Measurements from ENCODE around the gene MRAP. TPM values are rescaled to one million over a fixed set of nuclear protein-coding genes. Genes with fewer than 3 reads are reported as not detected.

Gene MRAP
- total and polyA plus RNA-seq, 12 donors, result 13.4 to 769 (median 105) TPM

GRCh38 chr21:32331444-32332305 lies 33.0 kb downstream of the MRAP start:
- intact Hi-C loops (cut with DNase I), result no loop called here
- WGBS, 4 donors, result 93 to 96% (median 95%) methylated on average over 9 of the region's 9 CpGs
- Histone ChIP-seq H3K9me3 (replicated peaks in 1 of 3) (no peaks in the 10 kb centered on the region), H3K27ac (no peak overlapping the region), H3K4me3 (no peak overlapping the region), H3K4me1 (replicated peaks in 1 of 2) (peaks cover 16 to 29% of the 10 kb centered on the region in 2 donors), H3K27me3 (no peaks in the 10 kb centered on the region), H3K36me3 (replicated peaks in 1 of 2) (peaks cover 0 to 37% of the 10 kb centered on the region in 2 donors)
- DNase-seq, result peak in 1 of 7 donors; percentile 40
- TF ChIP-seq POLR2A (IDR thresholded peaks at IDR 0.05), result no peak
- no peak for TF ChIP-seq CTCF (IDR thresholded peaks at IDR 0.05)

GRCh38 chr21:32332463-32332951 lies 33.9 kb downstream of the MRAP start:
- Histone ChIP-seq H3K4me3 (no peak overlapping the region), H3K9me3 (replicated peaks in 1 of 3) (no peaks in the 10 kb centered on the region), H3K4me1 (replicated peaks in 1 of 2) (peaks cover 16 to 29% of the 10 kb centered on the region in 2 donors), H3K36me3 (replicated peaks in 1 of 2) (peaks cover 0 to 40% of the 10 kb centered on the region in 2 donors), H3K27ac (no peak overlapping the region), H3K27me3 (no peaks in the 10 kb centered on the region)
- intact Hi-C loops (cut with DNase I), result no loop called here
- peak in 1 of 7 donors; percentile 20 for DNase-seq
- WGBS, 4 donors, result 96 to 100% (median 100%) methylated on average over 1 of the region's 1 CpG
- TF ChIP-seq CTCF (IDR thresholded peaks at IDR 0.05) (no peak), POLR2A (IDR thresholded peaks at IDR 0.05) (no peak)

GRCh38 chr21:32333953-32334673 lies 35.5 kb downstream of the MRAP start:
- H3K4me3 ChIP-seq, result no peak overlapping the region
- intact Hi-C loops (cut with DNase I), result no loop called here
- H3K4me1 ChIP-seq (replicated peaks in 1 of 2), result peaks cover 2 to 13% of the 10 kb centered on the region in 2 donors
- H3K27me3 ChIP-seq, result no peaks in the 10 kb centered on the region
- DNase-seq, result peak in 2 of 7 donors; percentile 14 to 36
- H3K27ac ChIP-seq, result no peak overlapping the region
- peaks cover 0 to 55% of the 10 kb centered on the region in 2 donors for H3K36me3 ChIP-seq (replicated peaks in 1 of 2)
- TF ChIP-seq POLR2A (IDR thresholded peaks at IDR 0.05), result no peak
- 95 to 97% (median 97%) methylated on average over 15 to 19 of the region's 19 CpGs for WGBS, 4 donors
- H3K9me3 ChIP-seq (replicated peaks in 1 of 3), result no peaks in the 10 kb centered on the region

GRCh38 chr21:32334980-32335531 lies 36.4 kb downstream of the MRAP start:
- peak overlapping the region in 1 of 5 donors; percentile 66 for H3K27ac ChIP-seq
- no peak for TF ChIP-seq CTCF (IDR thresholded peaks at IDR 0.05)
- TF ChIP-seq POLR2A (IDR thresholded peaks at IDR 0.05), result no peak
- intact Hi-C loops (cut with DNase I), result no loop called here
- 92 to 96% (median 94%) methylated on average over 12 of the region's 12 CpGs for WGBS, 4 donors
- H3K4me1 ChIP-seq (replicated peaks in 1 of 2), result peaks cover 0 to 3% of the 10 kb centered on the region in 2 donors
- DNase-seq, result peak in 1 of 7 donors; percentile 28
- H3K27me3 ChIP-seq, result no peaks in the 10 kb centered on the region
- no peaks in the 10 kb centered on the region for H3K9me3 ChIP-seq (replicated peaks in 1 of 3)
- peaks cover 0 to 61% of the 10 kb centered on the region in 2 donors for H3K36me3 ChIP-seq (replicated peaks in 1 of 2)
- no peak overlapping the region for H3K4me3 ChIP-seq

Data from adrenal gland (tissue), 12 donors.